SK-N-SH (cell line): ENCODE data around the gene NRG3. TPM values are rescaled to one million over a fixed set of nuclear protein-coding genes. Genes with fewer than 3 reads are reported as not detected.

Experiments
- CTCF ChIA-PET: fragments of 300-600, 350-600 bp; formaldehyde crosslinking; extraction: SDS; loops from one replicate; lab custom pipeline; 2021; lab: Yijun Ruan, JAX
- POLR2A ChIA-PET: fragments of 350-600 bp; sonication (Branson Sonifier 250); formaldehyde crosslinking; extraction: SDS; loops from one replicate; lab custom pipeline; 2020; ENCODE audit warnings: antibody characterized with exemption, inconsistent platforms; lab: Yijun Ruan, JAX
- DNase-seq: peaks from one replicate; pipeline ENCODE4 v3.0.0; 2012
- H2AFZ ChIP-seq: fragments of 200-600 bp; sonication (generic); 2 replicates; pipeline ENCODE4 v1.8.1; 2016; ENCODE audit warnings: antibody characterized with exemption, mild to moderate bottlenecking, low read depth
- H3F3A ChIP-seq: fragments of 200-600 bp; sonication (generic); replicated peaks from 2 replicates; pipeline ENCODE3; 2016; ENCODE audit warnings: antibody characterized with exemption, mild to moderate bottlenecking; ENCODE audit not compliant: insufficient read depth
- H3K27ac ChIP-seq, 2 experiments: fragments of 200-500 bp in 1 of 2; fragments of 200-600 bp in 1 of 2; sonication (Bioruptor generic) in 1 of 2; sonication (generic), shearing (Covaris generic) in 1 of 2; 2 replicates each; pipeline versions ENCODE4 v1.5.1 to v1.6.1; 2014 to 2016; ENCODE audit warnings: low read depth in 2 of 2, inconsistent platforms in 1 of 2, low read length in 1 of 2, mild to moderate bottlenecking in 1 of 2, mixed read lengths in 1 of 2
- H3K27me3 ChIP-seq: fragments of 200-600 bp; sonication (generic), shearing (Covaris generic); 2 replicates; pipeline ENCODE4 v1.6.1; 2016; ENCODE audit warnings: mixed run types; ENCODE audit not compliant: insufficient read depth
- H3K36me3 ChIP-seq, 2 experiments: fragments of 200-500 bp in 1 of 2; fragments of 200-600 bp in 1 of 2; sonication (Bioruptor generic) in 1 of 2; sonication (generic) in 1 of 2; replicated peaks in 1 of 2; 2 replicates each; pipeline versions ENCODE3 to v1.5.1; 2014 to 2016; ENCODE audit warnings: low read length in 1 of 2, mild to moderate bottlenecking in 1 of 2; ENCODE audit not compliant: insufficient read depth in 2 of 2, control insufficient read depth in 1 of 2
- H3K4me1 ChIP-seq, 2 experiments: fragments of 200-500 bp in 1 of 2; fragments of 200-600 bp in 1 of 2; sonication (Bioruptor generic) in 1 of 2; sonication (generic), shearing (Covaris generic) in 1 of 2; 2 replicates each; pipeline versions ENCODE4 v1.5.1 to v1.6.1; 2014 to 2016; ENCODE audit warnings: low read depth in 1 of 2, low read length in 1 of 2, mixed run types in 1 of 2; ENCODE audit not compliant: insufficient read depth in 2 of 2, control insufficient read depth in 1 of 2
- H3K4me2 ChIP-seq: fragments of 200-600 bp; sonication (generic), shearing (Covaris generic); 2 replicates; pipeline ENCODE4 v1.6.1; 2017; ENCODE audit warnings: mixed run types
- H3K4me3 ChIP-seq, 2 experiments: fragments of 200-500 bp in 1 of 2; fragments of 200-600 bp in 1 of 2; sonication (Bioruptor generic) in 1 of 2; sonication (generic), shearing (Covaris generic) in 1 of 2; 2 replicates each; pipeline versions ENCODE4 v1.5.1 to v1.8.1; 2014 to 2016; ENCODE audit warnings: low read depth in 2 of 2, inconsistent platforms in 1 of 2, low read length in 1 of 2, mild to moderate bottlenecking in 1 of 2, mixed read lengths in 1 of 2, moderate library complexity in 1 of 2
- H3K79me2 ChIP-seq: fragments of 200-600 bp; sonication (generic); 2 replicates; pipeline ENCODE4 v1.8.1; 2017; ENCODE audit warnings: mild to moderate bottlenecking; ENCODE audit not compliant: insufficient read depth
- H3K9ac ChIP-seq: fragments of 200-600 bp; sonication (generic); 2 replicates; pipeline ENCODE4 v1.6.1; 2017; ENCODE audit warnings: mixed run types
- H3K9me2 ChIP-seq: fragments of 200-600 bp; sonication (generic); 2 replicates; pipeline ENCODE4 v1.6.1; 2017; ENCODE audit warnings: mixed run types
- H3K9me3 ChIP-seq: fragments of 200-600 bp; sonication (generic); 2 replicates; pipeline ENCODE4 v1.6.1; 2017; ENCODE audit warnings: mixed run types, mild to moderate bottlenecking, moderate library complexity
- H4K20me1 ChIP-seq: fragments of 200-600 bp; sonication (generic); 2 replicates; pipeline ENCODE4 v1.6.1; 2017; ENCODE audit warnings: mild to moderate bottlenecking, mixed run types; ENCODE audit not compliant: insufficient read depth
- CHD2 ChIP-seq: fragments of 150-350 bp; IDR thresholded peaks from 2 replicates; pipeline ENCODE4 v1.6.1; 2018; ENCODE audit warnings: low read length; ENCODE audit not compliant: partially characterized antibody
- CTCF ChIP-seq: fragments of 200-600 bp; sonication (generic); IDR thresholded peaks from 2 replicates; pipeline ENCODE4 v1.6.1; 2017; ENCODE audit warnings: antibody characterized with exemption, mild to moderate bottlenecking, moderate library complexity
- ELF1 ChIP-seq: IDR thresholded peaks from 2 replicates; pipeline ENCODE4 v1.4.0; 2012
- EP300 ChIP-seq, 2 experiments: IDR thresholded peaks; 2 replicates each; pipeline versions ENCODE4 v1.4.0 to v1.6.1; 2012; ENCODE audit warnings: borderline replicate concordance in 1 of 2, low read depth in 1 of 2, low read length in 1 of 2
- FOXJ3 ChIP-seq: sonication (generic); formaldehyde crosslinking; IDR thresholded peaks from 2 replicates; pipeline ENCODE4 v1.5.1; 2020; ENCODE audit warnings: mild to moderate bottlenecking, missing genetic modification reagents
- MEF2A ChIP-seq: IDR thresholded peaks from 2 replicates; pipeline ENCODE4 v1.4.0; 2012; ENCODE audit warnings: low read depth, borderline replicate concordance
- NRF1 ChIP-seq: IDR thresholded peaks from 2 replicates; pipeline ENCODE4 v1.6.1; 2012; ENCODE audit warnings: low read depth, mild to moderate bottlenecking, low read length
- RAD21 ChIP-seq: IDR thresholded peaks from 2 replicates; pipeline ENCODE4 v1.6.1; 2012; ENCODE audit warnings: mild to moderate bottlenecking, low read length
- RCOR1 ChIP-seq: fragments of 150-350 bp; IDR thresholded peaks from 2 replicates; pipeline ENCODE4 v1.6.1; 2017; ENCODE audit warnings: antibody characterized with exemption, low read length
- RXRA ChIP-seq: IDR thresholded peaks from 2 replicates; pipeline ENCODE4 v1.4.0; 2012; ENCODE audit warnings: low read depth, mild to moderate bottlenecking, borderline replicate concordance
- SMC3 ChIP-seq: IDR thresholded peaks from 2 replicates; pipeline ENCODE4 v1.6.1; 2012; ENCODE audit warnings: low read depth, low read length, improper control_type of control experiment
- TAF1 ChIP-seq: IDR thresholded peaks from 2 replicates; pipeline ENCODE4 v1.6.1; 2012; ENCODE audit warnings: low read depth, mild to moderate bottlenecking, low read length, moderate library complexity, borderline replicate concordance
- TCF12 ChIP-seq: IDR thresholded peaks from 2 replicates; pipeline ENCODE4 v1.4.0; 2012
- TEAD4 ChIP-seq: IDR thresholded peaks from 2 replicates; pipeline ENCODE4 v1.4.0; 2012; ENCODE audit warnings: mild to moderate bottlenecking, borderline replicate concordance; ENCODE audit not compliant: insufficient read depth
- USF2 ChIP-seq: fragments of 150-350 bp; IDR thresholded peaks from 2 replicates; pipeline ENCODE4 v1.6.1; 2017; ENCODE audit warnings: antibody characterized with exemption, low read length, low read depth, borderline replicate concordance
- YY1 ChIP-seq: IDR thresholded peaks from 2 replicates; pipeline ENCODE4 v1.4.0; 2012; ENCODE audit warnings: low read depth, mild to moderate bottlenecking
- ZBTB33 ChIP-seq: IDR thresholded peaks from 2 replicates; pipeline ENCODE4 v1.4.0; 2012; ENCODE audit warnings: low read depth, borderline replicate concordance
- WGBS: methylation state at CpG from one replicate; pipeline ENCODE4 v1.1.6; 2017; ENCODE audit warnings: low lambda C conversion rate; 5-methylcytosine and 5-hydroxymethylcytosine counted together
- polyA plus RNA-seq, 3 experiments: library from polyadenylated mRNA; depleted of rRNA; stranded (reverse); fragments of >200 nt; gene quantifications; 2 replicates each; pipeline ENCODE4 v1.2.3, GENCODE V29; 2012

The NRG3 gene
- polyA plus RNA-seq, 1 of the 3 experiments (the other 2 are of a cell fraction): 0.03 TPM

DNA sequence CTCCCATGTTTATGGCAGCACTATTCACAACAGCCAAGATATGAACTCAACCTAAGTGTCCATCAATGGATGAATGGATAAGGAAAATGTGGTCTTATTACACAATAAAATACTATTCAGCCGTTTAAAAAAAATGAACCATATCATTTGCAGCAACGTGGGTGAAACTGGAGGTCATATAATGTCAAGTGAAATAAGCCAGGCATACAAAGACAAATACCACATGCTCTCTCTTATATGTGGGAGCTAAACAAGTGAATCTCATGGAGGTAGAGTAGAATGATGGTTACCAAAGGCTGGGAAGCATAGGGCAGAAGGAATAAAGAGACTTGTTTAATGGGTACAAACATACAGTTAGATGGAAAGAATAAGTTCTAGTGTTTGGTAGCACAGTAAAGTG, 699.1 kb downstream of the NRG3 start (continued):
- TF ChIP-seq NRF1 (no peak), CHD2 (no peak)

DNA sequence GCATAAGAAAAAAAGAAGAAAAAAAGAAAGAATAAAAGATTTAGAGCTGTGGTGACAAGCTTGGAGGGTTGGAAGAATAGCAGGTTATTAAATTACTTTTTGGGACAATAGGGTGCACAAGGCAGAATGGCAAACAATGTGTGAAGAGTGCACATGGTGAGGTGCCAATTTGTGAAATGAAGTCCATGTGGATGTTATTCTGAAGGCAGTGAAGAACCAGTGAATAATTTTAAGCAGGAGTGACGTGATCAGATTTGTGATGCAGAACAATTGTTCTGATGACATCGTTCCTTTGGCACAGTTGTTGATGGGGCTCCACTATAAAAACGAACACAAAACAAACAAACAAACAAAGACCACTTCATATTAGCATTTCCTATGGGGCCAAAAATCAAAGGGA, 700.3 kb downstream of the NRG3 start:
- no peaks in the 10 kb centered on the region for H3K36me3 ChIP-seq
- DNase-seq: no peak
- no peak overlapping the region for H2AFZ ChIP-seq
- H3K79me2 ChIP-seq: no peaks in the 10 kb centered on the region
- ChIA-PET CTCF (interaction anchor here (1.2 kb wide), 1 partner anchor 13 kb away, joined by 3 read pairs; no protein-coding TSS in a partner anchor), POLR2A (no interaction called here)
- TF ChIP-seq RCOR1 (no peak), ELF1 (no peak), FOXJ3 (CRISPR knock-in tag) (no peak), MEF2A (no peak), RXRA (no peak), EP300 (IDR thresholded peaks at IDR 0.05; ENCODE audit: borderline replicate concordance in 1 of 2, low read depth in 1 of 2, low read length in 1 of 2) (no peak), RAD21 (no peak), TAF1 (no peak), SMC3 (no peak), TEAD4 (no peak), ZBTB33 (no peak), CTCF (no peak), TCF12 (no peak), USF2 (no peak), YY1 (no peak)
- H3K4me1 ChIP-seq: peaks cover 0 to 4% of the 10 kb centered on the region in 2 experiments; a peak in 2 of 4 replicates
- no peaks in the 10 kb centered on the region; the same call in 1 of the 2 replicates for H3K9me2 ChIP-seq
- H3K4me2 ChIP-seq: no peak overlapping the region
- 52% methylated on average over 3 of the region's 3 CpGs for WGBS
- no peak overlapping the region for H3K9ac ChIP-seq
- H3K27ac ChIP-seq: no peak overlapping the region
- H3K9me3 ChIP-seq: no peaks in the 10 kb centered on the region
- no peaks in the 10 kb centered on the region for H3K27me3 ChIP-seq
- no peaks in the 10 kb centered on the region for H4K20me1 ChIP-seq
- H3F3A ChIP-seq: no peaks in the 10 kb centered on the region
- H3K4me3 ChIP-seq: no peak overlapping the region
